Keratinocyte (primary cell): ENCODE data around the gene MPPED1. TPM values are rescaled to one million over a fixed set of nuclear protein-coding genes. Genes with fewer than 3 reads are reported as not detected.

Experiments used
- DNase-seq: peaks from one replicate; pipeline ENCODE4 v3.0.0-alpha.2; 2011; ENCODE audit warnings: low read depth, missing footprints, low spot score
- FAIRE-seq: peaks from 2 replicates; lab custom pipeline; 2011; peaks lifted over from hg19 to GRCh38; lab: Jason Lieb, UNC
- H2AFZ ChIP-seq: 2 replicates; pipeline ENCODE4 v1.6.0; 2012; ENCODE audit warnings: low read length, control low read depth, inconsistent platforms; ENCODE audit not compliant: control insufficient read depth
- H3K27ac ChIP-seq: 2 replicates; pipeline ENCODE4 v1.5.1; 2011; ENCODE audit warnings: low read length; ENCODE audit not compliant: control insufficient read depth, insufficient read depth
- H3K27me3 ChIP-seq: 3 replicates; pipeline ENCODE4 v1.6.0; 2011; ENCODE audit warnings: low read length; ENCODE audit not compliant: control insufficient read depth, insufficient read depth; ENCODE audit errors: extremely low read depth
- H3K36me3 ChIP-seq, 2 experiments: 2 replicates in 1 of 2; 3 replicates in 1 of 2; pipeline ENCODE4 v1.5.1; 2011; ENCODE audit warnings: low read length in 2 of 2, mild to moderate bottlenecking in 1 of 2; ENCODE audit not compliant: control insufficient read depth in 2 of 2, insufficient read depth in 2 of 2; ENCODE audit errors: extremely low read depth in 1 of 2
- H3K4me1 ChIP-seq: 3 replicates; pipeline ENCODE4 v1.5.1; 2011; ENCODE audit warnings: low read length; ENCODE audit not compliant: control insufficient read depth, insufficient read depth; ENCODE audit errors: extremely low read depth
- H3K4me2 ChIP-seq: 3 replicates; pipeline ENCODE4 v1.6.0; 2011; ENCODE audit warnings: low read depth, low read length; ENCODE audit not compliant: control insufficient read depth, insufficient read depth; ENCODE audit errors: extremely low read depth
- H3K4me3 ChIP-seq, 3 experiments: fragments of 200-600 bp in 1 of 3; sonication (generic) in 1 of 3; 2 replicates in 2 of 3; 3 replicates in 1 of 3; pipeline ENCODE4 v1.5.1; 2011 to 2016; ENCODE audit warnings: low read length in 3 of 3, mild to moderate bottlenecking in 3 of 3, control low read depth in 2 of 3, inconsistent platforms in 1 of 3, low read depth in 1 of 3, mixed read lengths in 1 of 3, mixed run types in 1 of 3, moderate library complexity in 1 of 3; ENCODE audit not compliant: control insufficient read depth in 2 of 3, insufficient read depth in 2 of 3; ENCODE audit errors: extremely low read depth in 1 of 3
- H3K79me2 ChIP-seq: 2 replicates; pipeline ENCODE4 v1.6.0; 2012; ENCODE audit warnings: low read length; ENCODE audit not compliant: control insufficient read depth, insufficient read depth
- H3K9ac ChIP-seq: 3 replicates; pipeline ENCODE4 v1.6.0; 2011; ENCODE audit warnings: low read length; ENCODE audit not compliant: control insufficient read depth, insufficient read depth; ENCODE audit errors: extremely low read depth
- H3K9me1 ChIP-seq: 3 replicates; pipeline ENCODE4 v1.6.0; 2011; ENCODE audit warnings: low read length; ENCODE audit not compliant: control insufficient read depth, insufficient read depth; ENCODE audit errors: extremely low read depth
- H3K9me3 ChIP-seq: 2 replicates; pipeline ENCODE4 v1.5.1; 2012; ENCODE audit warnings: low read depth, low read length; ENCODE audit not compliant: control insufficient read depth
- H4K20me1 ChIP-seq: 3 replicates; pipeline ENCODE4 v1.6.0; 2011; ENCODE audit warnings: low read length; ENCODE audit not compliant: control insufficient read depth, insufficient read depth; ENCODE audit errors: extremely low read depth
- CTCF ChIP-seq, 3 experiments: IDR thresholded peaks in 1 of 3; conservative IDR thresholded peaks in 1 of 3; optimal IDR thresholded peaks in 1 of 3; 2 replicates in 2 of 3; 3 replicates in 1 of 3; pipeline versions ENCODE3 to v1.5.1; 2011; ENCODE audit warnings: low read length in 3 of 3, mild to moderate bottlenecking in 3 of 3, moderate library complexity in 2 of 3, control low read depth in 1 of 3, inconsistent platforms in 1 of 3; ENCODE audit not compliant: insufficient read depth in 2 of 3; ENCODE audit errors: extremely low read depth in 1 of 3
- EZH2 ChIP-seq: IDR thresholded peaks from one replicate; pipeline ENCODE4 v1.6.1; 2012; ENCODE audit warnings: inconsistent platforms, mild to moderate bottlenecking, low read length, moderate library complexity
- dilution Hi-C: fragments of 300-500 bp; cut with MboI; formaldehyde crosslinking; loops from one replicate; pipeline ENCODE4 v1.7.0; 2020; ENCODE audit warnings: low sequenced_read_pairs; ENCODE audit not compliant: extremely low pct_ligation_motif_present
- polyA plus RNA-seq, 5 experiments: library from polyadenylated mRNA; depleted of rRNA in 3 of 5; stranded (reverse) in 3 of 5; stranded (forward) in 1 of 5; unstranded in 1 of 5; fragments of >200 nt; gene quantifications; 1 replicate in 1 of 5; 2 replicates in 3 of 5; 3 replicates in 1 of 5; pipeline versions ENCODE4 v1.2.1 to v1.2.3, GENCODE V29; 2011 to 2012; ENCODE audit warnings: missing spikeins in 2 of 5, low read depth in 1 of 5, low replicate concordance in 1 of 5

The MPPED1 gene
- polyA plus RNA-seq, 1 donor (not counting 4 experiments of a cell fraction or from before 2014, with no cell fraction given), result not detected

- no peaks in the 10 kb centered on the region for H3K9me3 ChIP-seq
- H3K9me1 ChIP-seq, result no peaks in the 10 kb centered on the region
- no peaks in the 10 kb centered on the region for H3K36me3 ChIP-seq
- no peak overlapping the region for H2AFZ ChIP-seq
- no peaks in the 10 kb centered on the region for H3K27me3 ChIP-seq
- no peak overlapping the region for H3K9ac ChIP-seq
- no peak overlapping the region for H3K27ac ChIP-seq
- FAIRE-seq (no peak), DNase-seq (no peak)
- TF ChIP-seq EZH2, result no peak
- no peak for TF ChIP-seq CTCF (optimal IDR thresholded peaks at IDR 0.05 in 1 of 3, IDR thresholded peaks at IDR 0.05 in 1 of 3, conservative IDR thresholded peaks at IDR 0.05 in 1 of 3; ENCODE audit: extremely low read depth in 1 of 3, insufficient read depth in 2 of 3, low read length in 3 of 3)
- H3K79me2 ChIP-seq, result no peaks in the 10 kb centered on the region
- dilution Hi-C loops, result no loop called here
- H4K20me1 ChIP-seq, result no peaks in the 10 kb centered on the region
- no peak overlapping the region for H3K4me2 ChIP-seq
- H3K4me3 ChIP-seq, result no peak overlapping the region
- peaks cover 13% of the 10 kb centered on the region for H3K4me1 ChIP-seq
Observed at GRCh38 chr22:43515411-43515810, 103.6 kb downstream of the MPPED1 start.

GRCh38 chr22:43515902-43516301 lies 104.1 kb downstream of the MPPED1 start:
- Histone ChIP-seq H3K9ac (no peak overlapping the region), H3K4me2 (no peak overlapping the region), H3K9me1 (no peaks in the 10 kb centered on the region), H3K36me3 (no peaks in the 10 kb centered on the region), H3K9me3 (no peaks in the 10 kb centered on the region), H3K79me2 (no peaks in the 10 kb centered on the region), H4K20me1 (no peaks in the 10 kb centered on the region), H3K4me1 (peaks cover 13% of the 10 kb centered on the region), H3K4me3 (no peak overlapping the region), H2AFZ (no peak overlapping the region), H3K27me3 (no peaks in the 10 kb centered on the region), H3K27ac (no peak overlapping the region)
- no peak for DNase-seq
- TF ChIP-seq CTCF (optimal IDR thresholded peaks at IDR 0.05 in 1 of 3, IDR thresholded peaks at IDR 0.05 in 1 of 3, conservative IDR thresholded peaks at IDR 0.05 in 1 of 3; ENCODE audit: extremely low read depth in 1 of 3, insufficient read depth in 2 of 3, low read length in 3 of 3), result no peak
- no peak for TF ChIP-seq EZH2
- FAIRE-seq, result no peak
- dilution Hi-C loops, result no loop called here
